Endothelial cell of umbilical vein (primary cell): ENCODE data around the gene PTDSS2. TPM values are rescaled to one million over a fixed set of nuclear protein-coding genes. Genes with fewer than 3 reads are reported as not detected.

Experiments
- BruUV-seq: library from RNA; stranded (reverse); fragments of 400-500 nt; replicated peaks from 2 replicates; lab custom pipeline; 2021; lab: Mats Ljungman, UMichigan
- CTCF ChIA-PET: fragments of 300-600, 350-600 bp; sonication (Branson Sonifier 250); formaldehyde crosslinking; loops from one replicate; lab custom pipeline; 2021; ENCODE audit warnings: antibody characterized with exemption, inconsistent platforms; lab: Charles Lee
- POLR2A ChIA-PET: fragments of 300-600, 350-600 bp; sonication (Branson Sonifier 250); formaldehyde crosslinking; loops from one replicate; lab custom pipeline; 2021; ENCODE audit warnings: antibody characterized with exemption, inconsistent platforms; lab: Charles Lee
- DNase-seq: peaks from one replicate; pipeline ENCODE4 v3.0.0-alpha.2; 2011; ENCODE audit warnings: low read depth, low spot score
- FAIRE-seq: peaks from 2 replicates; lab custom pipeline; 2011; peaks lifted over from hg19 to GRCh38; lab: Jason Lieb, UNC
- H2AFZ ChIP-seq: 2 replicates; pipeline ENCODE4 v1.6.0; 2012; ENCODE audit warnings: low read depth, low read length, control low read depth, inconsistent platforms
- H3K27ac ChIP-seq: 2 replicates; pipeline ENCODE4 v1.5.1; 2011; ENCODE audit warnings: low read depth, mild to moderate bottlenecking, control low read depth, low read length, moderate library complexity; ENCODE audit not compliant: insufficient read depth
- H3K27me3 ChIP-seq, 2 experiments: 2 replicates each; pipeline versions ENCODE4 v1.6.0 to v1.6.1; 2011; ENCODE audit warnings: low read length in 2 of 2, mixed read lengths in 1 of 2; ENCODE audit not compliant: control insufficient read depth in 2 of 2, insufficient read depth in 2 of 2
- H3K36me3 ChIP-seq, 2 experiments: 2 replicates in 1 of 2; 3 replicates in 1 of 2; pipeline ENCODE4 v1.5.1; 2011; ENCODE audit warnings: low read length in 2 of 2, mild to moderate bottlenecking in 1 of 2, moderate library complexity in 1 of 2; ENCODE audit not compliant: control insufficient read depth in 2 of 2, insufficient read depth in 2 of 2; ENCODE audit errors: extremely low read depth in 1 of 2
- H3K4me1 ChIP-seq: 3 replicates; pipeline ENCODE4 v1.5.1; 2011; ENCODE audit warnings: mild to moderate bottlenecking, low read length; ENCODE audit not compliant: control insufficient read depth, insufficient read depth; ENCODE audit errors: extremely low read depth
- H3K4me2 ChIP-seq: 2 replicates; pipeline ENCODE4 v1.6.1; 2011; ENCODE audit warnings: low read length, control low read depth, mixed read lengths; ENCODE audit not compliant: insufficient read depth
- H3K4me3 ChIP-seq, 3 experiments: fragments of 200-600 bp in 1 of 3; sonication (generic), shearing (Covaris generic) in 1 of 3; replicated peaks in 1 of 3; 2 replicates each; pipeline ENCODE4 v1.5.1; 2011 to 2016; ENCODE audit warnings: control low read depth in 3 of 3, low read length in 3 of 3, mild to moderate bottlenecking in 2 of 3, inconsistent platforms in 1 of 3, low read depth in 1 of 3, moderate library complexity in 1 of 3; ENCODE audit not compliant: insufficient read depth in 1 of 3
- H3K79me2 ChIP-seq: 2 replicates; pipeline ENCODE4 v1.6.0; 2012; ENCODE audit warnings: low read length, inconsistent platforms; ENCODE audit not compliant: control insufficient read depth, insufficient read depth
- H3K9ac ChIP-seq: replicated peaks from 2 replicates; pipeline ENCODE3; 2011; ENCODE audit warnings: low read length, control low read depth; ENCODE audit not compliant: insufficient read depth; ENCODE audit errors: extremely low read depth
- H3K9me1 ChIP-seq: replicated peaks from 3 replicates; pipeline ENCODE4 v1.6.0; 2011; ENCODE audit warnings: mild to moderate bottlenecking, low read length; ENCODE audit not compliant: control insufficient read depth, insufficient read depth; ENCODE audit errors: extremely low read depth
- H3K9me3 ChIP-seq: replicated peaks from 2 replicates; pipeline ENCODE4 v1.5.1; 2012; ENCODE audit warnings: low read length, inconsistent platforms; ENCODE audit not compliant: control insufficient read depth, insufficient read depth
- H4K20me1 ChIP-seq: replicated peaks from 2 replicates; pipeline ENCODE3; 2011; ENCODE audit warnings: mild to moderate bottlenecking, low read length; ENCODE audit not compliant: control insufficient read depth, insufficient read depth; ENCODE audit errors: extremely low read depth
- CTCF ChIP-seq, 2 donors: IDR thresholded peaks; 1 replicate in 1 of 2; 2 replicates in 1 of 2; pipeline ENCODE4 v1.5.1; 2011; ENCODE audit warnings: low read length in 2 of 2, mild to moderate bottlenecking in 2 of 2, moderate library complexity in 2 of 2, control low read depth in 1 of 2, inconsistent platforms in 1 of 2, low read depth in 1 of 2; ENCODE audit not compliant: insufficient read depth in 1 of 2; ENCODE audit errors: extremely low read depth in 1 of 2
- EZH2 ChIP-seq: IDR thresholded peaks from 2 replicates; pipeline ENCODE4 v1.6.1; 2012; ENCODE audit warnings: borderline replicate concordance, low read depth, mild to moderate bottlenecking, moderate library complexity, low read length, inconsistent platforms; ENCODE audit not compliant: severe bottlenecking
- FOS ChIP-seq: IDR thresholded peaks from 2 replicates; pipeline ENCODE4 v1.6.1; 2011; ENCODE audit warnings: mild to moderate bottlenecking, low read length, moderate library complexity, borderline replicate concordance; ENCODE audit not compliant: insufficient read depth
- GATA2 ChIP-seq: IDR thresholded peaks from 2 replicates; pipeline ENCODE4 v1.7.0; 2011; ENCODE audit warnings: low read depth, mild to moderate bottlenecking, moderate library complexity, mixed read lengths, low read length; ENCODE audit not compliant: insufficient read length, insufficient read depth
- JUN ChIP-seq: IDR thresholded peaks from 2 replicates; pipeline ENCODE4 v1.6.1; 2011; ENCODE audit warnings: borderline replicate concordance, low read depth; ENCODE audit not compliant: insufficient read length, insufficient read depth
- MAX ChIP-seq: IDR thresholded peaks from 2 replicates; pipeline ENCODE4 v1.6.1; 2011; ENCODE audit not compliant: insufficient read depth, insufficient read length
- MYC ChIP-seq: IDR thresholded peaks from one replicate; pipeline ENCODE4 v1.6.1; 2011; ENCODE audit warnings: mild to moderate bottlenecking, low read depth, low read length
- POLR2A ChIP-seq: IDR thresholded peaks from 2 replicates; pipeline ENCODE4 v1.6.1; 2012; ENCODE audit warnings: low read depth, mild to moderate bottlenecking, control low read depth, low read length
- POLR2AphosphoS5 ChIP-seq: IDR thresholded peaks from 2 replicates; pipeline ENCODE4 v1.6.1; 2012; ENCODE audit warnings: low read depth, mild to moderate bottlenecking, control low read depth, low read length, moderate library complexity; ENCODE audit not compliant: insufficient read depth
- dilution Hi-C: fragments of 300-500 bp; cut with MboI; formaldehyde crosslinking; loops from one replicate; pipeline ENCODE4 v1.15.0; 2019; ENCODE audit warnings: low sequenced_read_pairs; ENCODE audit not compliant: extremely low pct_ligation_motif_present
- intact Hi-C: fragments of 100-400 bp; cut with micrococcal nuclease; formaldehyde crosslinking; loops from one replicate; pipeline ENCODE4 v1.10.0; 2022
- polyA plus RNA-seq, 4 experiments: library from polyadenylated mRNA; depleted of rRNA in 3 of 4; stranded (reverse) in 3 of 4; unstranded in 1 of 4; fragments of >200 nt; gene quantifications; 2 replicates each; pipeline versions ENCODE4 v1.2.1 to v1.2.3, GENCODE V29; 2011 to 2012; ENCODE audit warnings: missing spikeins in 1 of 4
- total RNA-seq: library from RNA; stranded (reverse); gene quantifications from 2 replicates; pipeline ENCODE4 v1.2.3, GENCODE V29; 2021

Gene PTDSS2
- total and polyA plus RNA-seq, 2 donors (not counting 3 experiments of a cell fraction or from before 2014, with no cell fraction given), result 41.4 to 46.8 TPM

DNA sequence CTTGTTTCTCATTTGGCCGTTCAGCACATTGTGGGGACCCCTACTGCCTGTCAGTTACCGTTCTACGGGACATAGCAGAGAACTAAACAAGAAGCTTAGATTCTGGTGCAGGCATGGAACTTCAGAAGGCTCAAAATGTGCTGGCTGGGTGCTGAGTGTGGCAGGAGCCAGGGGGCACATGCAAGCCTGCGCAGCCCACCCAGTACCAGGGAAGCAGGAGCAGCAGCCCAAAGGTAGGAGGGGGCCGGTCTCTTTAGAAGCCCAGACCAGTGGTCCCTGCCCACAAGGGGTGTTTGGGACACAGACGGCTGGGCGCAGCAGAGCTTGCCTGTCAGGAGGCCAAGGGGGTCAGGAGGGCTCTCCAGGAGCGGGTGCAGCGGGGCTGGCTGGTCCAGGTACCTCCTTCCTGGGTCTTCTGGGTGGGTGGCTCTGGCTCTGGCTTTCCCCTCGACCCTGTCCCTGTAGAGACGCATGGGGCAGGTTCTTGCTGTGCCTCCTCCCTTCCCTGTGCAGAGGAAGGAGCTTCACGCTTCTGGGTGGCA lies 2.2 kb downstream of the PTDSS2 start:
- H3K4me3 ChIP-seq, result no peak overlapping the region
- dilution Hi-C loops, result no loop called here
- peaks cover 0 to 19% of the 10 kb centered on the region in 2 experiments for H3K36me3 ChIP-seq
- FAIRE-seq (no peak), DNase-seq (no peak)
- no peaks in the 10 kb centered on the region for H3K9me1 ChIP-seq
- no peak overlapping the region for H3K27ac ChIP-seq
- no peaks in the 10 kb centered on the region for H3K9me3 ChIP-seq
- ChIA-PET CTCF (interaction anchor here (0.6 to 1.4 kb wide), 2 partner anchors 67 to 105 kb away, joined by 3 to 5 read pairs; no protein-coding TSS in a partner anchor), POLR2A (no interaction called here)
- H3K27me3 ChIP-seq, result no peaks in the 10 kb centered on the region
- peaks cover 56% of the 10 kb centered on the region for H3K79me2 ChIP-seq
- no TSS peak for BruUV-seq
- H4K20me1 ChIP-seq, result no peaks in the 10 kb centered on the region
- H3K4me1 ChIP-seq, result peaks cover 14% of the 10 kb centered on the region
- TF ChIP-seq GATA2 (no peak), POLR2AphosphoS5 (no peak), EZH2 (no peak)
- H3K4me2 ChIP-seq, result no peak overlapping the region
- intact Hi-C loops, result no loop called here
- H2AFZ ChIP-seq, result no peak overlapping the region
- no peak overlapping the region for H3K9ac ChIP-seq

DNA sequence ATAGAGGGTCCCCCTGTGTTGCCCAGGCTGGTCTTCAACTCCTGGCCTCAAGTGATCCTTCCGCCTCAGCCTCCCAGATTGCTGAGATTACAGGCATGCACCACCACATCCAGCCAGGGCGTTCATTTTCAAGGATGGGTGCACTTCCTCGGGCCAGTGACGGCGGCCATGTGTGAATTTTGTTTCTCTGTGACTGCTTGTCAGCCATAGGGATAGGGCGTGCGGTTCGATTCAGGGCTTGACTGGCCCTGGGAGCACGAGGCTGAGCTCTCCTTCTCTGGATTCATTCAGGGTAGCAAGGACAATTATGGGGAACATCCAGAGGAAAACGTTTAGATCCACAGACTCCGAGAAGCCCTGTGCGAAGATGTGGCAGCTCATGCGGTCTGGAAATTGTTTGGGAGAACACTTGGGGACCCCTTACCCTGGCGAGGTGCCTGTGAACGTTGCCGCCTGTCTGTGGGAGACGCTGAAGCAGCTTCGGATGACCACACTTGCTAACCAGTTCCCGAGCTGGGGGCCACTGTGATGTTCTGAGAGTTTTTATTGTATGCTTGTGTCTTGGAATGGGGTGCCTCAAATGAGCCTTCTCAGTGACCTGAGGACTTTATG lies 2.9 kb downstream of the PTDSS2 start:
- no peak overlapping the region for H2AFZ ChIP-seq
- CTCF ChIA-PET, result no interaction called here
- DNase-seq (no peak), FAIRE-seq (no peak)
- intact Hi-C loops, result no loop called here
- H3K9me1 ChIP-seq, result no peaks in the 10 kb centered on the region
- H3K4me1 ChIP-seq, result peaks cover 14% of the 10 kb centered on the region
- H3K9me3 ChIP-seq, result no peaks in the 10 kb centered on the region
- H3K9ac ChIP-seq, result no peak overlapping the region
- H3K27me3 ChIP-seq, result no peaks in the 10 kb centered on the region
- dilution Hi-C loops, result no loop called here
- H3K79me2 ChIP-seq, result peaks cover 60% of the 10 kb centered on the region
- no peak overlapping the region for H3K4me2 ChIP-seq
- no peaks in the 10 kb centered on the region for H4K20me1 ChIP-seq
- no peak overlapping the region for H3K4me3 ChIP-seq
- no peak for TF ChIP-seq JUN
- TF ChIP-seq GATA2, result no peak
- no peak for TF ChIP-seq CTCF (IDR thresholded peaks at IDR 0.05; ENCODE audit: extremely low read depth in 1 of 2, insufficient read depth in 1 of 2, low read depth in 1 of 2, low read length in 2 of 2)
- no peak for TF ChIP-seq MYC
- TF ChIP-seq EZH2, result no peak
- TF ChIP-seq FOS, result no peak
- TF ChIP-seq POLR2AphosphoS5, result no peak
- TF ChIP-seq MAX, result no peak
- TF ChIP-seq POLR2A, result no peak
- POLR2A ChIA-PET, result no interaction called here
- no TSS peak for BruUV-seq
- no peak overlapping the region for H3K27ac ChIP-seq
- peaks cover 0 to 19% of the 10 kb centered on the region in 2 experiments for H3K36me3 ChIP-seq
